NCI-H446 treated with DMSO at 0.1 percent for 48 hours (cell line): ENCODE measurements around the gene ADAMTS2.

Experiments
- DNase-seq: peaks from one replicate; lab custom pipeline; 2025; lab: John Stamatoyannopoulos, UW

ADAMTS2 gene

DNA sequence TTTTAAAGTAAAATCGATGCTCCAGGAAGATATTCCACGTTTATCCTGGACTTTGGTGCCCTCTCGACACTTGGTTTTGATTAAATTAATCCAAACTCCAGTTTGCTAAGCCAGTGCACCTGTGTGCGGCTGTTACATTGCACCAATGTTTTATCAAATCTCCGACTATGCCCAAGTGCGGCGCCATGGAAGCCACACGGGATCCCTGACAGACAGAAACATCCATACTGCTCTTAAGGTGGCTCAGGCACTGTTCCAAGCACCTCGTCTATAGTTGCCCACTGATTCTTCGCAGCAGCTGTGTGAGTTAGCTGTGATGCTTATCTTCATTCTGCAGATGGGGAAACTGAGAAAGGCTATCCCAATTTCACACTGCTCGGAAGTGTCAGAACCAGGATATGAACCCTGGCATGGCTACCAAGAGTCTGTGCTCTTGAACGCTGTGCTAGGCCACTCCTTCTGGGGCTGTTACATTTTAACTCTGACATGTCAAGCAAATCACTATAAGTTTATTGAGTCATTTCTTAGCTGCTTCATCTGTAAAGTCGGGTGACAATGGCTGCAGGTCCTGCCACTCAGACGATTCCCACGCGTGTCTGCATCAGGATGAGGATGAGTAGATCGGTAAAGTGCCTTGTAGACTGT, 113.0 kb downstream of the ADAMTS2 start:
- DNase-seq = no peak

DNA sequence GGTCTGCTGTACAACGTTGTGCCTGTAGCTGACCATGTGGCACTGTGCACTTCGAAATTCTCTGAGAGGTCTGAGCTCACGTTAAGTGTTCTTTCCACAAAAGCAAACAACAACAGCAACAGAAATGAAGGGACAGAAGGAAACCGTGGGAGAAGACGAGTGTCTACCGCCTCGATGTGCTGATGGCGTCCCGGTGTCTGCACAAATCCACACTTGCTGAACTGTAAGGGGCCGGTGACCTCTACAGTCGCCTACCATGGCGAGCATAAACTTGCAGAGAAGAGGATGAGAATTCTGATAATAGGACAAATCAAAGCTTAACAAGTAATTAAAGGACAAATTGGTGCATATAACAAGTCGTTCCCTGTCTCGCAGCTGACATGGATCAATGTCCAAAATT, 114.0 kb downstream of the ADAMTS2 start:
- DNase-seq = no peak

DNA sequence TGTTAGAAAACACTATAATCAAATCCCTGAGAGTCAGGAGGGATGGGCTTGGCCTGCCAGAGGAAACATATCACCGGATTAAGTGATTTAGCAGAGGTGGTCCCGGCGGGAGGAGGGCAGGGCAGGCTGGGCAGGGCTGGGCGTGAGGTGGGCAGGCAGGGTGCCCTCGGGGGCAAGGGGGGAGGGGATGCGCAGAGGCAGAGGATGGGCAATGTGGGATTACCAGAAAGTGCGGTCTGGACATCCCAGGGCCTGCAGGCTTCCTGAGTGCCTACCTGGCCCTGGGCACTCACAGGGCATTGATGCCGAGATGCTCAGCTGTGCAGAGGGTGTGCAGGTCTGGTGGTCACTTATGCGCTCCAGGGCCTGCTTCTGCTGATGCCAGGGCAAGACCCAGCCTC, 115.2 kb downstream of the ADAMTS2 start:
- DNase-seq = no peak

DNA sequence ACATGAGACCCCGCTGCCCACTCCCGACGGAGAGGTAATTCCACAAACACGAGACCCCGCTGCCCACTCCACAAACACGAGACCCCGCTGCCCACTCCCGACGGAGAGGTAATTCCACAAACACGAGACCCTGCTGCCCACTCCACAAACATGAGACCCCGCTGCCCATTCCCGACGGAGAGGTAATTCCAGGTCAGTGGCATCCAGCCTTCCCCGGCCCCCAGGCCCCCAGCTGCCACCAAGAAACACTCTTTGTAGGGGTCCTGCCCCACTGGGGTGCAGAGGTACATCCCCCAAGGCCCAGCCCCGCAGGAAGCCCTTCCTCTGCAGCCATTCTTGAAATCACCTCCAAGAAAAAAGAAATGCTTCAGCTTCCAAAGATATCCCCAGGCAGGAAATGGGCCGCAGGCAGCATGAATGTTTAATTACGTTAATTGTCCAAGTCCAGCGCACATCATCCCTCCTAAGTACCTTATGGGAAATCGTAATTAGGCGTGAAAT, 115.9 kb downstream of the ADAMTS2 start:
- no peak for DNase-seq

DNA sequence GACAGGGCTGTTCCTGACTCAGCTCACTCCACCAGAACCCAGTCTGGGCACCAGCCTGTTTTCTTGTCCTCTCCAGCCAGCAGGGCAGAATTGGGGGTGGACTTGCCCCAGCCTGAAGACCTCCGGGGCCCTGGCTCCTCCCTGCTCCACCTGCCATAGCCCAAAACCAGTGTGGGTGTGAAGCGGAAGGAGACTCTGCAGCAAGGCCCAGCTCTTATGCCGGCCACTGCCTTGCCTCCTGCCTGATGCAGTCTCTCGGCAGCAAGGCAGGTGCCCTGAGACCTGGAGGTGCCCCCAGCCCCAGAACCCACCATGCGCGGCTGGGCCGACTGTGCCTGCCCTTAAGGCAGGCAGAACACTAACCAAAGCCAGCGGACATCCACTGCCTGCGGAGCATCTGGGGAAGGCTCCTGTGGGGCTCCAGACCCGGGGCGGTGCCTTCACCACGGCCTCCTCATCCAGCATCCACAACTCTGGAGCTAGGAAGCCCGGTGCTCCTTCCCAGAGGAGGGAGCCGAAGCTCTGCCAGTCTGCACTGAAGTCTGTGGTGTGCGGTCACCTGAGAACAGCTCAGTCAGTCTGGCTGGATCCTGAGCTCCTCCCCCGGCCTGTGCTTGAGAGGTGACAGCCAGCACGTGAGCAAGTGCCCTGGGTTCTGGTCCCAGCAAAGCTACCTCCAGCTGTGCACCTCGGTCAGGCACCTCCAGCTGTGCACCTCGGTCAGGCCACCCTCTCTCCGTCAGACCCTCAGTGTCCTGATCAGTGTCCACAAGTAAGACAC, 116.7 kb downstream of the ADAMTS2 start:
- DNase-seq = no peak

DNA sequence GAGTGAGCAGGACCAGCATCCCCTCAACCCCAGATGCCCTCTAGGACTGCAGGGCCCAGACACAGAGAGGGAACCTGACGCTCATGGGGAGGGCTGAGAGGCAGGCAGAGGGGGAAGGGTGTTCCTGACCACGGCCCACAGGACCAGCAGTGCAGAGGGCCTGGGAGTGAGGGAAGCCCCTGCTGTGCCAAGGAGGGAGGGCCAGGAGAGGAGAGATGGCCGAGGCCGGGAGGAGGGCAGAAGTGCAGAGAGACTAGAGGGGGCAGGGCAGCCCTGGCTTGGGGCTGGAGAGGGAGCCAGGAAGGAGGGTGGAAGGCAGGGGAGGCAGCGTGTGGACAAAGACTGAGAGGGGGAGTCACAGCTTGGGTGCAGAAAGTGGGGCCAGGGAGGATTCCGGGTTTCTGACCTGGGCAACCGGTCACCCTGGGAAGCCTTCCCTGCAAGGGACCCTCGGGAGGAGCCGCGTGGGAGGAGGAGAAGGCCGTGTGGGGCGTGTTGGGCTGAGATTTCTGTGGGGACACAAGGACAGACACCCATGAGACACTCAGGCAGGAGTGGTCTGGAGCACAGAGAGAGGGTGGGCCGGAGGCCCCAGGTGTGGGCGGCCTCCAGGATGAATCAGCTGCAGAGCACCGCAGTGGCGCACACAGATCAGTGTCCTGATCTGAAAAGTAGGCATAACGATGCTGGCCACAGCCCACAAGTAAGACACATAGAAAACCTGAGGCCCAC, 117.5 kb downstream of the ADAMTS2 start:
- DNase-seq = no peak

DNA sequence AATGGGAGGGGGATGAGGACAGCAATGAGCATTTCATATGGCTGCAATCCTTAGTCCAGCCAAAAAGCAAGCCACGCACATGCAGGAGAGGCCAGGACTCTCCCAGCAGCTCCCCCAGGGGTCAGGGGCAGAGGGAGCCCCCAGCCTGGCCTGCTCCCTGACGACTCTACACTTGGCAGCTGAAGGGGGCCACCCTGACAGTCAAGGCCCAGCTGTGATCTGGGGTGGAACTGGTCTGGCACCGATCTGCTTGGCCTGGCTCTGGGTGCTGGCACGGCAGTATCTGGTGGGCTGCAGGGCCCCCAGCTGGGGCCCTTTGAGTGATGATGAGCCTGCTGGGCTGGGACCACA, 118.1 kb downstream of the ADAMTS2 start:
- DNase-seq = no peak

DNA sequence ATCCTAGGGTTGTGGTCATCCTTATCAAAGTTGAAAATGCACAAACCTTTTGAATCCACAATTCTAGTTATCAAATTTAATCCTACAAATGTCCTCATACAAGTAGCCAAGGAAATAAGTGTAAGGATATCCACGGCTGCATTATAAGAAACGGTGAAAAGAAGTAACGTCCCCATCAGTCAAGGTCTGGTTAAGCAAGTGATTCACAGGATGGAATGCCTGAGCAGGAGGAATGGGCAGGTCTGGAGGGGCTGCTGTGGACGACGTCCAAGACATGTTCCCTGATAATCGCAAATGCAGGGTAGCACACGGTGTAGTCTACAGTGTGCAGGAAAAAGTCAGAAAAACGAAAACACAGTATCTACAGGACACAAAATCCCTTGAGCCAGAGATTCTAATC, 118.6 kb downstream of the ADAMTS2 start:
- no peak for DNase-seq

DNA sequence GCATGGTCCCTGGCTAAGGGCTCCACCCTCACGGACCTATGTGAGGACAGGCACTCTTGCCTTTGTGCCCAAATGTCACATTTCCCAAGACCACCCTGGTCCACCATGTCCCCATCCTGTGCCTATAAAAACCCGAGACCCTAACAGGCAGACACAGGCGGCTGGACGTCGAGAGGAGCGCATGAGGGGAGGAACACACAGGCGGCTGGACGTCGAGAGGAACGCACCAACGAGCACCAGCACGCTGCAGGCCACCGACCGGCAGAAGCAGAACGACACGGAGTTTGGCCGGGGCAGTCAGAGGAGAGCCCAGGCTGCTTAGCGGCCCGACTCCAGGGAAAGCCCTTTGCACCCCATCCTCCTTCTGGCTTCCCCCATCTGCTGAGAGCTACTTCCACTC, 119.9 kb downstream of the ADAMTS2 start:
- no peak for DNase-seq

DNA sequence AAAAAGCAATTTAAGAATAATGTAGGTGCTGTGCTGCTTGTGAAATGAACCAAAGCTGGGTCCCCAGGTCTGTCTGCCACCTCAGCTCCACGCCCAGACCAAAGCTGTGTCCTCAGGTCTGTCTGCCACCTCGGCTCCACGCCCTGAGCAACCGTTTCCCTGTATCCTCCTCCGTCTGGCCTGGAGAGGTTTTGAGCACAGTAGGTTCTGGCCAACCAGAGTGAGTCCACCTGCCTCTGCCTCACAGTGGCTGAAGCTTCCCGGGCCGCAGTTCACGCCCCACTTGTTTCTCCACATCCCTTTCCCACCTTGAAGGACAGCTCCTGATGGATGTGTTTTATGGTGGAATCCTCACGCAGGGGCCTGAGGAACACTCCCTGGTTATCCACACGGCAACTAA, 120.5 kb downstream of the ADAMTS2 start:
- no peak for DNase-seq

DNA sequence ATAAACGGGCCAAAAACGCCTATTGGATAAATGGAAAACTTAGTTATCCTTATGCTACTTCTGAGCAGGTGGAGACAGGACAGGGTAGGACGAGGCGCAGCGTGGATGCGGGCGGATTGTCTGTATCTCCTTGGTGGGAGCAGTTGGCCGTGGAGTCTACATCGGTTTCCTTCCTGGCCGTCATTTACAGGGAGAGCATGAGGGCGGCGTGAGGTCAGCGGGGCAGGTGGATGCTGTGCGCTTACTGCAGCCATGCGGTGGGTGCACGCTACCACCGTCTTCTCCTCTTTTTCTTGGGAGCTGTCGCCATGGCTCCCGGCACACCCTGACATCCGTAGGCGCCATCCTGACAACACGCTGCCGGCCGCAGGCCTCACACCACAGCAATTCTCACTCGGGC, 121.3 kb downstream of the ADAMTS2 start:
- no peak for DNase-seq

DNA sequence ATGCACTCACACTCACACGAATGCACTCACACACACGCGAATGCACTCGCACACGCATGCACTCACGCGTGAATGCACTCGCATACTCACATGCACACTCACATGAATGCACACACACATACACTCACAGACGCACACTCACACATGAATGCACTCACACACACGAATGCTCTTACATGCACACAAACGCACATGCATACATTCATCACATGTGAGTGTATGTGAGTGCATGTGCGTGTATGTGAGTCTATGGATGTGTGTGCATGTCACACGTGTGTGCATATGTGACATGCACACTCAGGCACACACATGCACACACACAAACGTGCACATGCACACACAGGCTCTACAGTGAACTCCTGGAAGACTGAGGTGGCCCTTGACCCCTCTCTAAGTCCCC, 121.7 kb downstream of the ADAMTS2 start:
- DNase-seq = no peak

DNA sequence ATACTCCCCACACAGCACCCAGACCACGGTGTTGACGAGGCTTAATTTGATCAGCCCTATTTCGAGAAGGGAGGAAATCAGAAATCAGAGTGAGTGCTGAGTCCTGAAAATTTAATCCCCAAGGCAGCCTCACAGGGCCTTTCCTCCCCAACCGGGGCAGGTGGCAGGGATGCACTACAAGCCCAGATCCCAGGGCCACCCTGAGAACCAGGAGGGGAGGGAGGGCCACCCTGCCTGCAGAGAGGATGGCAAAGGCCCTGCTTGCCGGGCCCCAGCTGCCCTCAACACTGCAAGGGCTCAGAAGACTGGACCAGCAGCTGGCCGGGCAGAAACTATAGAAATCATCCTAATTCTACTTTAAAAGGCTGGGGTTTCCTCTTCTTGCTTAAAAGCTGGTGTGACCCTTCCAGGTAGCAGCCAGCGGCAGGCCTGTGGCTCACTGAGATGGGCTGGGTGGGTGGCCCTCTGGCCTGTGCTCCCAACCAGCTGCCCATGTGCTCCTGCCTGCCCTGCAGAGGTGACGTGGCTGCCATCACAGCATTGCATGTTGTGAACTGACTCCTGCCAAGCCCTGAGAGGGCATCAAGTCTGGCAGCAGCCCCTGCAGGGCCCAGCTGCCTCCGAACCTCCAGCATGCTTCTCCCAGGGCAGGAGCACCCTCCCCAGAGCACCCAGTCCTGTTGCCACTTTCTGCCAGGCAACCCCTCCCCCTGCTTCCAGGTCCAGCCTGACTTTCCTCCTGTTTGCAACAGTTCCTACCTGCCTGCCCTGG, 122.8 kb downstream of the ADAMTS2 start:
- DNase-seq = no peak

DNA sequence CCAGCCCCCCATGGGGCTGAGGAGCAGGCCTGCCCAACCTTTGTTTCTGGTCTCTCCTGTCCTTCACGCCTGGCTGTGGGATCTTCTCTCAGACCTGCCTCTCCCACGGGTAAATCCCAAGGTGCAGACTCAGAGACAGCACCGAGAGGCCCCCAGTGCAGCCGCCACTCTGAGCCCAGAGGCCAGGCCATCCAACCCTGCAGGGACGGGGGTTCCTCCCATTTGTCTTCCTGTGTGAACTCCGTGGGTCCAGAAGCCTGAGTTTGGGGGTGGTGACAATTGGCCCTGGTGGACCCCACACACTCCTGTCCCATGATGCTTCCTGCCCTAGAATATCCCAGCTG, 123.4 kb downstream of the ADAMTS2 start:
- no peak for DNase-seq

DNA sequence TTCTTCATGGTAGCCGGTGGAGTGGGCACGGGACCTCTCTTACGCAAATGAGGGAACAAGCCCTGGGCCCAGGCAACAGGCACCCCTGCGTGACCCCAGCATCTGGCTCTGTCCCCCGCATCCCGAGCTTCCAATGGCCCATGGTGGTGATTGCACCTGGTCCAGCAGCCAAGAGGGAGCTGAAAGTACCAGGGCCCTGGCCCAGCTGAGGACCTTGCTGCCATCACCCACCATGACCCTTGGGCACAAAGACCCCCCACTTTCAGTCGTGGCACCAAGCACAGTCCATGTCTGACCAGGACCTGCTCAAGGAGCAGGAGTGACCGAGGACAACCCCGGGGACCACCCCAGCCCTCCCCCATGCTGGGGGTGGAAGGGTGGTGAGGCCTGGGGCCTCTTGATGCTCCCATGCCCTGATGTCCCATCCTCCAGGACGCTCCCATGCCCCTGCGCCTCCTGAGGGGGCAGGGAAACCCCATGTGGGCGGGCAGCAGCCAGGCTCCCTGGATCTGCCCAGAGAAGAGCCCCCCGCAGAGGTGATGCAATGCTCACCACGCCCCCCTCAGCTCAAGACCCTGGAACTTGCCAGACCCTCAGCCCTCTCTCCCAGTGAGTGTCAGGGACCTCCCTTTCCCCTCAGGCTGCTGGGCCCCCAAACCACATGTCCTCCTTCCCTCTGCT, 123.9 kb downstream of the ADAMTS2 start:
- no peak for DNase-seq

DNA sequence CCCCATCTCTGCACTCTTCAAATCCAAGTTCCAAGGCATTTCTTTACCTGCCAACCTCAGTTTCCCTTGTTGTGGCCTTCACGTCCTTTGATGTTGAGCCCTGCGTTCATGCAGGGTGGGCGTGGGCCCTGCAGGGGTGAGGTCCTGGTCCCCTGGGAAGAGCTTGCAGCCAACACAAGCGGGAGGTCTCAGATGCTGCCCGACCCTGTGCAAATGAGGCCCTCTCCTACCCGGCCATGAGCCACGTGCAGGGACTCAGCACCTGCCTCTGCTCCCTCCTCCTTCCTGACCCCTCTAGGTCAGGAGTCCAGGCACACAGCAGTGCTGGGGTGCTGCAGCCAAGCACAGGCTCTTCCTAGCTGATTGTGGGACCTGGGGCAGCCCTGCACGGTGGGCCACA, 124.5 kb downstream of the ADAMTS2 start:
- no peak for DNase-seq

DNA sequence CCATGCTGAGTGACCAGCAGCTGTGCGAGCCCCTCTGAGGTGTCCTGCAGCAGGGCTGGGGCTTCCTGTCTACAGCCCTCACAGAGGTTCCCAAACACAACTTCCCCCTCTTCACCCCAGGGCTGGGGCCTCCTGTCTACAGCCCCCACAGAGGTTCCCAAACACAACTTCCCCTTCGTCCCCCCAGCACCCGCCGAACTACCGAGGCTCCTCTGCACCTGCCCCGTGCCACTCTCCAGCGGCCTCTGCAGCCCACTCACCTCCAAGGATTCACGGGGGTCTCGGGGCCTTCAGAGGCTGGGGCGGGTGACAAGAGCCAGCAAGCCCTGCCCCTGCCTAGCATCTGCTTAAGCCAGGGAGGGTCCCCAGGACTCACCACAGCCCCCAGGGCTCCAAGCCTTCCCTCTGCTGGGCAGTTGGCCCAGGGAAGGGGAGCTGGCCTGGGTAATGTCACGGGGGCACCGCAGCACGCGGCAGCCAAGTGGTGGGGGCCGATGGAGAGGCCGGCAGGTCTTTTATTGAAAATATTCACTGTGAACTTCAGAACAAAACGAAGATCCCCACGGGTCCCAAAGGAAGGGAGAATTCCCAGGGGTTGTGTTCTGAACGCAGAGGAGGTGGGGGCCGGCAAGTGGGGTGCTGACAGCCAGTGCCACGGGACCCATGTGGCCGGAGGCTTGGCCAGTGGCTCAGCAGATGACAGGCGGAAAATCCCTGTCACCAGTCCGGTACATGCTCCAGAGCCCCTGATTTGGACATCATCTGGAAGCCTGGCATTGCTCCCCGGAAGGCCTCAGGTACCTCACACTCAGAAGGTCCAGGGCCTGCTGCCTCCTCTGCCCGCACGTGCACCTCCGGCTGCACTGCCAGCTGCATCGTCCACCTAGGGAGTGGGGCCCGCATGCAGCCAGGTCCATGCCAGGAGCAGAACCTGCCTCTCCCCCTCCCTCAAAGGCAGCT, 125.3 kb downstream of the ADAMTS2 start:
- no peak for DNase-seq

DNA sequence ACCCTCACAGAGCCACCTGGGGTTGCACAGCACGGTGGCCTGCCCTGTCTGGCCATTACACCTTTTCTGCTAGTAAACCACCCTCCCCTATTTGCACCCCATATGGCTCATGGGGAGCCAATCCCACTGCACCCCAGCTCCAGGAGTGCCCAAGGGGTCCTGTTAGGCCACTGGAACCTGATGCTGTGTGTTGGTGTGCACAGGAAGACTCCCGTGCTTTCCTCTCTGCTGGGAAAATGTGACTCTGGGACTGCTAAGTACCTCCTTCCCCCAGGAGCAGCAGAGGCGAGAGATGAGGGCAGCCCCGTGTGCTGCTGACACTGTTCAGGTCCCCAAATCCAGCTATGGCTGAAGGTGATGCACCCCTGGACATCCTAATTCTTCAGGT, 126.3 kb downstream of the ADAMTS2 start:
- no peak for DNase-seq

DNA sequence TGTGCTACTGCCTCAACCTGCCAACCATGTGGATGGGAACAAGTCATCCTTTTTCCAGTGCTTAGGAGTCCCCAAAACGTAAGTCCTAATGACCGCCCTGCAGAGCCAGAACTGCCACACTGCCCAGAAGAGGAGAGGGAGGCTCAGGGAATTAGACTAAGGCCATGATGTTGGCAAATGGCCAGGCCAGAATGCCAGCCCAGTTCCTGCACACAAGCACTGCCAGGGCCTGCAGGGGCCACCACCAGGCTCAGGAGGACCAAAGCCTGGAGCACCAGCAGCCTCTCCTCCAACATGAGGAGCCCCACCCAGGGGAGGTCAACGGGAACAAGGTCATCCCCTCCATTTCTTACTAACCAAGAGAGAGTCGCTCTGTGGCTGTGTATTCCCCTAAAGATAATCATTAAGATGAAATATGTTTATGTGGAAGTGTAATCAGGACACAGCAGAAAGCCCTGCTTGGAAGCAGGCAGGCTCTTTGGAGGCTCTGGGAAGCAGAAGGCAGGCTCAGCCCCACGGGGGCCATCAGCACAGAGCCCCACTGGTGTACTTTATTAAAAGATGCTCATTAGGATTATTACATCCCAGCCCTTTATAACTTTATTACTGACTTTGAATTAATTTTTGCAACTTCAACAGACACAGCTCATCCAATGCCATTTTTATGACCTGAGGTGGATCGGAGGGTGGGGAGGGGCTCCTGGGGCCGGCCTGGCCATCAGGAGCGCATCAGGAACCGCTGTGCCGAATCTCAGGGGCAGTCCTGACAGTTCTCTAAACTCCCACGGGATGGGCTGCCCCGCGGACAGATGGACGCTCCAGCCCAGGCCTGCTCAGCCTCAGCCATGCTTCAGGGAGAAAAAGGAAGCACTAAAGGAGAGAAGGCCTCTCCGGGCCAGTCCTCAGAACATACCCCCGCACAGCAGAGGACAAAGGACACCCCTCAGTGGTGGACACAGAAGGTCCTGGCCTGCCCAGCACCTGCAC, 127.0 kb downstream of the ADAMTS2 start:
- DNase-seq = no peak

DNA sequence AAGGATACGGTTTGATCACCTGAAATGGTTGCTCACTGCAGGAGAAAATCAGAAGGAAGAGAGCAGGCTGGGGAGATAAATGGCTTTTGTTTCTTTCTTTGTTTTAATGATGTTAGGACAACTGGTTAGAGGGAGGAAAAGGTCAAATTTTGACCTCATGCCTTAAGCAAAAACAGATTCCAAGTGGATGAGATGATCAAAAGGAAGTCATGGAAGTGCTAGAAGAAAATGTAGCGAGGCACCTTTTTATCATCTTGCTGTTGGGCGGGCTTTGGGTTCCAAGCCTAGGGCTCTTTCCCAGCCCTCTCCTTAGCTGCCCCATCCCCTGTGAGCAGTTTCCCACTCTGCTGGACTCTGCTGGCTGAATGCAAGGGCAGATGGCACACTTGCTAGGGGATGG, 127.9 kb downstream of the ADAMTS2 start:
- DNase-seq = no peak
